ENCODE data around the gene ELAVL3. TPM values are rescaled to one million over a fixed set of nuclear protein-coding genes. Genes with fewer than 3 reads are reported as not detected.

The ELAVL3 gene
- total and polyA plus RNA-seq, 2 of the 4 experiments (the other 2 are of a cell fraction) = not detected

DNA sequence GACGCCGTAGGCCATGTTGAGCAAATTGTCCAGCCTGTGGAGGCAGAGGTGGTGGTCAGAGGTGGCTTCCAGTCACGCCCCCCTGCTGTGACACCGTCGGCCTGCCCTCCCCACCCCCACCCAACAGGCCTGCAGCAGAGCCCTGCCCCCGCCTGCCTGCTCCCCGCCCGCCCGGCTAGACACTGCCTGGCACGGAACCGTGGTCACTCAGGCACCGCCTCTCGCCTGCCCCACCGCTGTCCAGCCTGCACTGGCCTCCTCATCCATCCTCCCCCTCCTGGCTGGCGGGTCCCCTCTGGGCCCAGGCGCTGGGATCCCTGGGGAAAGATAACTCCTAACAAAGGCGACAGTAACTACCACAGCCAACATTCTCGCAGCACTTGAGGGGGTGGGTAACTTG, 23.7 kb downstream of the ELAVL3 start:
- H3K27me3 ChIP-seq (ENCODE audit: control insufficient read depth, insufficient read depth, low read length) = no peaks in the 10 kb centered on the region; the same call in 1 of the 2 replicates
- no peak overlapping the region for H3K4me3 ChIP-seq (ENCODE audit: insufficient read depth, low read depth, low read length)
- TF ChIP-seq, protein P1, sequence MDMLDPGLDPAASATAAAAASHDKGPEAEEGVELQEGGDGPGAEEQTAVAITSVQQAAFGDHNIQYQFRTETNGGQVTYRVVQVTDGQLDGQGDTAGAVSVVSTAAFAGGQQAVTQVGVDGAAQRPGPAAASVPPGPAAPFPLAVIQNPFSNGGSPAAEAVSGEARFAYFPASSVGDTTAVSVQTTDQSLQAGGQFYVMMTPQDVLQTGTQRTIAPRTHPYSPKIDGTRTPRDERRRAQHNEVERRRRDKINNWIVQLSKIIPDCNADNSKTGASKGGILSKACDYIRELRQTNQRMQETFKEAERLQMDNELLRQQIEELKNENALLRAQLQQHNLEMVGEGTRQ (IDR thresholded peaks at IDR 0.05; ENCODE audit: low read depth, low read length) = no peak
- TF ChIP-seq MAZ (IDR thresholded peaks at IDR 0.05; ENCODE audit: borderline replicate concordance, low read depth, low read length) (no peak), RCOR1 (IDR thresholded peaks at IDR 0.05; ENCODE audit: insufficient replicate concordance, low read length) (no peak), MAFK (IDR thresholded peaks at IDR 0.05; ENCODE audit: low read depth, low read length) (no peak), BHLHE40 (IDR thresholded peaks at IDR 0.05; ENCODE audit: low read depth, low read length) (no peak), POLR2A (IDR thresholded peaks at IDR 0.05; ENCODE audit: low read depth, low read length) (no peak), RAD21 (IDR thresholded peaks at IDR 0.05; ENCODE audit: low read length) (no peak)
- TF ChIP-seq, protein P2, sequence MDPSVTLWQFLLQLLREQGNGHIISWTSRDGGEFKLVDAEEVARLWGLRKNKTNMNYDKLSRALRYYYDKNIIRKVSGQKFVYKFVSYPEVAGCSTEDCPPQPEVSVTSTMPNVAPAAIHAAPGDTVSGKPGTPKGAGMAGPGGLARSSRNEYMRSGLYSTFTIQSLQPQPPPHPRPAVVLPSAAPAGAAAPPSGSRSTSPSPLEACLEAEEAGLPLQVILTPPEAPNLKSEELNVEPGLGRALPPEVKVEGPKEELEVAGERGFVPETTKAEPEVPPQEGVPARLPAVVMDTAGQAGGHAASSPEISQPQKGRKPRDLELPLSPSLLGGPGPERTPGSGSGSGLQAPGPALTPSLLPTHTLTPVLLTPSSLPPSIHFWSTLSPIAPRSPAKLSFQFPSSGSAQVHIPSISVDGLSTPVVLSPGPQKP (IDR thresholded peaks at IDR 0.05; ENCODE audit: borderline replicate concordance, low read depth, low read length) = no peak
- TF ChIP-seq, protein P3, sequence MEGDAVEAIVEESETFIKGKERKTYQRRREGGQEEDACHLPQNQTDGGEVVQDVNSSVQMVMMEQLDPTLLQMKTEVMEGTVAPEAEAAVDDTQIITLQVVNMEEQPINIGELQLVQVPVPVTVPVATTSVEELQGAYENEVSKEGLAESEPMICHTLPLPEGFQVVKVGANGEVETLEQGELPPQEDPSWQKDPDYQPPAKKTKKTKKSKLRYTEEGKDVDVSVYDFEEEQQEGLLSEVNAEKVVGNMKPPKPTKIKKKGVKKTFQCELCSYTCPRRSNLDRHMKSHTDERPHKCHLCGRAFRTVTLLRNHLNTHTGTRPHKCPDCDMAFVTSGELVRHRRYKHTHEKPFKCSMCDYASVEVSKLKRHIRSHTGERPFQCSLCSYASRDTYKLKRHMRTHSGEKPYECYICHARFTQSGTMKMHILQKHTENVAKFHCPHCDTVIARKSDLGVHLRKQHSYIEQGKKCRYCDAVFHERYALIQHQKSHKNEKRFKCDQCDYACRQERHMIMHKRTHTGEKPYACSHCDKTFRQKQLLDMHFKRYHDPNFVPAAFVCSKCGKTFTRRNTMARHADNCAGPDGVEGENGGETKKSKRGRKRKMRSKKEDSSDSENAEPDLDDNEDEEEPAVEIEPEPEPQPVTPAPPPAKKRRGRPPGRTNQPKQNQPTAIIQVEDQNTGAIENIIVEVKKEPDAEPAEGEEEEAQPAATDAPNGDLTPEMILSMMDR (conservative IDR thresholded peaks at IDR 0.05; ENCODE audit: low read depth, low read length) = no peak
- no peak overlapping the region for H3K56ac ChIP-seq (ENCODE audit: extremely low read depth, insufficient read depth, low read length)
- H4K8ac ChIP-seq (ENCODE audit: low read depth in 2 of 2, low read length in 2 of 2) = no peak overlapping the region
- no peak overlapping the region for H3K4ac ChIP-seq (ENCODE audit: low read depth, low read length)
- in situ Hi-C loops (cut with MboI; ENCODE audit: low sequenced_read_pairs) (no loop called here), dilution Hi-C loops (cut with HindIII; ENCODE audit: low sequenced_read_pairs, unreplicated experiment) (no loop called here), intact Hi-C loops (cut with micrococcal nuclease) (no loop called here)
- ATAC-seq (ENCODE audit: low read depth) (peak; percentile 77), DNase-seq (no peak)
- H3K9me1 ChIP-seq (ENCODE audit: insufficient read depth, low read length) = no peaks in the 10 kb centered on the region
- no peak overlapping the region for H3K4me2 ChIP-seq (ENCODE audit: low read depth, low read length)
- ChIA-PET POLR2A (ENCODE audit: unreplicated experiment) (no interaction called here), CTCF (no interaction called here)
- H4K5ac ChIP-seq (ENCODE audit: low read depth, low read length) = no peak overlapping the region
- H2BK5ac ChIP-seq (ENCODE audit: low read depth, low read length, poor library complexity, severe bottlenecking) = no peak overlapping the region
- H3K36me3 ChIP-seq (ENCODE audit: control insufficient read depth, insufficient read depth, low read length) = no peaks in the 10 kb centered on the region
- H2AFZ ChIP-seq (replicated peaks; ENCODE audit: low read length, poor library complexity) = no peak overlapping the region
- no peak overlapping the region for H2AK5ac ChIP-seq (ENCODE audit: low read depth, low read length)
- H2BK15ac ChIP-seq (ENCODE audit: low read depth, low read length) = no peak overlapping the region
- H3K27ac ChIP-seq (ENCODE audit: insufficient read depth, low read length) = no peak overlapping the region
- no peak overlapping the region for H3K18ac ChIP-seq (ENCODE audit: low read depth, low read length)
- H4K20me1 ChIP-seq (ENCODE audit: insufficient read depth, low read length) = no peaks in the 10 kb centered on the region
- BruUV-seq (replicated peaks) = no TSS peak
- no peaks in the 10 kb centered on the region for H3K9me3 ChIP-seq (ENCODE audit: control insufficient read depth, insufficient read depth, low read length)
- H3K4me1 ChIP-seq (ENCODE audit: control insufficient read depth, insufficient read depth, low read length) = no peaks in the 10 kb centered on the region
- no peak overlapping the region for H2AK9ac ChIP-seq (replicated peaks; ENCODE audit: low read depth, low read length, poor library complexity)
- H2BK20ac ChIP-seq (ENCODE audit: low read depth, low read length) = no peak overlapping the region
- no peak overlapping the region for H3K23ac ChIP-seq (ENCODE audit: low read depth, low read length)
- no peak overlapping the region for H3K14ac ChIP-seq (replicated peaks; ENCODE audit: low read depth, low read length)
- H3K79me1 ChIP-seq (ENCODE audit: low read depth in 1 of 2, low read length in 2 of 2) = no peaks in the 10 kb centered on the region
- H2BK120ac ChIP-seq (ENCODE audit: low read depth, low read length) = no peak overlapping the region
- no CpG with 5 or more reads among the region's 18 CpGs for WGBS, 2 experiments (ENCODE audit: extremely low coverage in 2 of 2, insufficient read length in 1 of 2)
- no peak overlapping the region for H4K91ac ChIP-seq (ENCODE audit: insufficient read depth, low read depth, low read length)
- no peak overlapping the region for H3K9ac ChIP-seq (ENCODE audit: low read depth, low read length)
